Middle frontal gyrus (tissue), 1 donor: ENCODE data around the gene ITGB4.
A peak's percentile ranks its signal among the peaks of the same experiment; 100 is the strongest.
"Not testable (repeated sequence)": the region's sequence is repeated elsewhere in the genome, so short reads cannot be mapped to it uniquely, and the experiment has no call there.

ENCODE experiments used
- DNase-seq: peaks from one replicate; pipeline ENCODE4 v3.0.0-alpha.2; 2015; ENCODE audit warnings: low spot score; ENCODE audit errors: extremely low spot score

ITGB4 gene

GRCh38 chr17:75769536-75769935 lies 48.3 kb downstream of the ITGB4 start:
- no peak for DNase-seq

GRCh38 chr17:75771334-75772281 lies 50.3 kb downstream of the ITGB4 start:
- no peak for DNase-seq

GRCh38 chr17:75773121-75773807 lies 52.0 kb downstream of the ITGB4 start:
- DNase-seq: no peak

- no peak for DNase-seq
These were observed 52.7 kb downstream of the ITGB4 start for GRCh38 chr17:75773808-75774470.

- no peak for DNase-seq
These were observed 53.3 kb downstream of the ITGB4 start for GRCh38 chr17:75774471-75774990.

GRCh38 chr17:75774991-75775668 lies 53.9 kb downstream of the ITGB4 start:
- DNase-seq: no peak

- no peak for DNase-seq
These were observed 55.4 kb downstream of the ITGB4 start for GRCh38 chr17:75776386-75777295.

- DNase-seq: no peak
These were observed 56.1 kb downstream of the ITGB4 start for GRCh38 chr17:75777296-75777922.

GRCh38 chr17:75778066-75778860 lies 57.0 kb downstream of the ITGB4 start:
- DNase-seq: not testable (repeated sequence)

GRCh38 chr17:75778861-75779249 lies 57.6 kb downstream of the ITGB4 start:
- no peak for DNase-seq

- no peak for DNase-seq
These were observed 58.2 kb downstream of the ITGB4 start for GRCh38 chr17:75779250-75779986.

GRCh38 chr17:75779987-75780889 lies 59.0 kb downstream of the ITGB4 start:
- DNase-seq: peak; percentile 100

- no peak for DNase-seq
These were observed 62.0 kb downstream of the ITGB4 start for GRCh38 chr17:75783069-75783783.

- no peak for DNase-seq
These were observed 62.7 kb downstream of the ITGB4 start for GRCh38 chr17:75783803-75784472.

- DNase-seq: peak; percentile 97
These were observed 63.3 kb downstream of the ITGB4 start, which contains the start of gene UNK for GRCh38 chr17:75784473-75785015. Gene UNK (plus strand): TSS chr17:75784806. CDS start chr17:75784881, 75 bp downstream.
